Breast epithelium (tissue), 4 donors: ENCODE results near the gene EHMT1. TPM values are rescaled to one million over a fixed set of nuclear protein-coding genes. Genes with fewer than 3 reads are reported as not detected.
"Not testable (repeated sequence)": the region's sequence is repeated elsewhere in the genome, so short reads cannot be mapped to it uniquely, and the experiment has no call there.

ENCODE experiments used
- DNase-seq, 2 donors: peaks; one replicate each; pipeline ENCODE4 v3.0.0-alpha.2; 2019; ENCODE audit warnings: low spot score in 2 of 2
- H3K27ac ChIP-seq, 2 donors: fragments of 200-600 bp; sonication (generic) in 1 of 2; one replicate each; pipeline ENCODE4 v1.5.1; 2016 to 2019; ENCODE audit warnings: mild to moderate bottlenecking in 1 of 2
- H3K27me3 ChIP-seq, 2 donors: fragments of 200-600 bp; sonication (generic) in 1 of 2; one replicate each; pipeline versions ENCODE4 v1.5.1 to v1.6.0; 2017 to 2019; ENCODE audit warnings: control low read depth in 1 of 2, mild to moderate bottlenecking in 1 of 2
- H3K36me3 ChIP-seq: fragments of 200-600 bp; one replicate; pipeline ENCODE4 v1.5.1; 2019
- H3K4me1 ChIP-seq, 2 donors: fragments of 200-600 bp; sonication (generic); one replicate each; pipeline ENCODE4 v1.5.1; 2016 to 2019; ENCODE audit warnings: control low read depth in 1 of 2
- H3K4me3 ChIP-seq, 3 donors: fragments of 200-600 bp; sonication (generic); 1 replicate in 2 of 3; 2 replicates in 1 of 3; pipeline ENCODE4 v1.5.1; 2016 to 2019; ENCODE audit warnings: mild to moderate bottlenecking in 3 of 3, moderate library complexity in 2 of 3
- H3K9me3 ChIP-seq, 2 donors: fragments of 200-600 bp; sonication (generic) in 1 of 2; one replicate each; pipeline ENCODE4 v1.5.1; 2016 to 2019; ENCODE audit warnings: control low read depth in 1 of 2
- POLR2A ChIP-seq: fragments of 450-650 bp; IDR thresholded peaks from one replicate; pipeline ENCODE4 v1.6.1; 2016; ENCODE audit warnings: antibody characterized with exemption, mild to moderate bottlenecking, moderate library complexity
- POLR2AphosphoS5 ChIP-seq, 3 donors: sonication (generic); formaldehyde crosslinking; IDR thresholded peaks; one replicate each; pipeline ENCODE4 v1.6.1; 2017; ENCODE audit warnings: antibody characterized with exemption in 3 of 3
- intact Hi-C: fragments of 100-400 bp; cut with DNase I; formaldehyde crosslinking; loops from one replicate; pipeline ENCODE4 v1.15.1; 2023; ENCODE audit warnings: low total_unique reads
- total RNA-seq, 3 donors: library from RNA; depleted of rRNA; stranded (reverse); fragments of >200 nt; gene quantifications; one replicate each; pipeline ENCODE4 v1.1.0, GENCODE V29; 2016
- TF ChIP-seq, protein P1 (sequence below), 3 donors: fragments of 450-650 bp; IDR thresholded peaks; one replicate each; pipeline ENCODE4 v1.5.1; 2016 to 2017; ENCODE audit warnings: antibody characterized with exemption in 3 of 3, mild to moderate bottlenecking in 3 of 3, moderate library complexity in 3 of 3

Gene EHMT1
- total RNA-seq, 3 donors from 2014 or later: 63.7 to 113 (median 91.2) TPM

DNA sequence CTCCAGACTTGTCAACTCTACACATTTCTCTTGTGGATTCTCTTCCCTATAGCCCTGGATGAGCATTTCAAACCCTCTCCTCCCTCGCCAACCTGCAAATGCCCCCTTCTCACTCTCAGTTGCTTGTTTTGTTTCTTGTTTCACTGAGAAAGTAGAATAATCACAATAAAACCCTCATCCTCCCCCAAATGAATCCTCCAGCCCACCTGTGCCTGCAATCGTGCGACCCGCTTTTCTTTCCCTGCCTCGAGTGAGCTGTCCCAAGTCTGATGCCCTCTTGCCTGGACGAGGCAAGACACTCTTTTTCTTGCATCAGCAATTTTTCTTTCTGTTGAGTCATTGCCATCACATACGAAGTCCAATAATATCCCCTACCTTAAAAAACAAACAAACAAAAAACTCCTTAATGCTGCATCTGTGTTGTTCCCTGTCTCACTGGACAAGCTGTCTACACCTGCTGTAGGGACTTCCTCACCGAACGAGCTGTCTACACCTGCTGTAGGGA lies 255.1 kb downstream of the EHMT1 start:
- Histone ChIP-seq H3K4me3 (no peak overlapping the region), H3K27me3 (peaks cover 0 to 41% of the 10 kb centered on the region in 2 donors), H3K9me3 (peaks cover 0 to 8% of the 10 kb centered on the region in 2 donors), H3K27ac (no peak overlapping the region), H3K36me3 (no peaks in the 10 kb centered on the region), H3K4me1 (peaks cover 0 to 4% of the 10 kb centered on the region in 2 donors)
- intact Hi-C loops: no loop called here
- TF ChIP-seq POLR2AphosphoS5 (IDR thresholded peaks at IDR 0.05) (no peak), POLR2A (no peak)
- TF ChIP-seq, protein P1, sequence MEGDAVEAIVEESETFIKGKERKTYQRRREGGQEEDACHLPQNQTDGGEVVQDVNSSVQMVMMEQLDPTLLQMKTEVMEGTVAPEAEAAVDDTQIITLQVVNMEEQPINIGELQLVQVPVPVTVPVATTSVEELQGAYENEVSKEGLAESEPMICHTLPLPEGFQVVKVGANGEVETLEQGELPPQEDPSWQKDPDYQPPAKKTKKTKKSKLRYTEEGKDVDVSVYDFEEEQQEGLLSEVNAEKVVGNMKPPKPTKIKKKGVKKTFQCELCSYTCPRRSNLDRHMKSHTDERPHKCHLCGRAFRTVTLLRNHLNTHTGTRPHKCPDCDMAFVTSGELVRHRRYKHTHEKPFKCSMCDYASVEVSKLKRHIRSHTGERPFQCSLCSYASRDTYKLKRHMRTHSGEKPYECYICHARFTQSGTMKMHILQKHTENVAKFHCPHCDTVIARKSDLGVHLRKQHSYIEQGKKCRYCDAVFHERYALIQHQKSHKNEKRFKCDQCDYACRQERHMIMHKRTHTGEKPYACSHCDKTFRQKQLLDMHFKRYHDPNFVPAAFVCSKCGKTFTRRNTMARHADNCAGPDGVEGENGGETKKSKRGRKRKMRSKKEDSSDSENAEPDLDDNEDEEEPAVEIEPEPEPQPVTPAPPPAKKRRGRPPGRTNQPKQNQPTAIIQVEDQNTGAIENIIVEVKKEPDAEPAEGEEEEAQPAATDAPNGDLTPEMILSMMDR (IDR thresholded peaks at IDR 0.05): no peak
- no peak for DNase-seq

- no peaks in the 10 kb centered on the region for H3K36me3 ChIP-seq
- H3K4me3 ChIP-seq: no peak overlapping the region
- intact Hi-C loops: no loop called here
- no peak for DNase-seq
- TF ChIP-seq, protein P1 (IDR thresholded peaks at IDR 0.05): no peak
- TF ChIP-seq POLR2AphosphoS5 (IDR thresholded peaks at IDR 0.05): no peak
- TF ChIP-seq POLR2A: no peak
- H3K4me1 ChIP-seq: peaks cover 0 to 4% of the 10 kb centered on the region in 2 donors
- H3K9me3 ChIP-seq: no peaks in the 10 kb centered on the region
- peaks cover 0 to 54% of the 10 kb centered on the region in 2 donors for H3K27me3 ChIP-seq
- H3K27ac ChIP-seq: no peak overlapping the region
Measured at GRCh38 chr9:137875354-137875753, 256.5 kb downstream of the EHMT1 start.

DNA sequence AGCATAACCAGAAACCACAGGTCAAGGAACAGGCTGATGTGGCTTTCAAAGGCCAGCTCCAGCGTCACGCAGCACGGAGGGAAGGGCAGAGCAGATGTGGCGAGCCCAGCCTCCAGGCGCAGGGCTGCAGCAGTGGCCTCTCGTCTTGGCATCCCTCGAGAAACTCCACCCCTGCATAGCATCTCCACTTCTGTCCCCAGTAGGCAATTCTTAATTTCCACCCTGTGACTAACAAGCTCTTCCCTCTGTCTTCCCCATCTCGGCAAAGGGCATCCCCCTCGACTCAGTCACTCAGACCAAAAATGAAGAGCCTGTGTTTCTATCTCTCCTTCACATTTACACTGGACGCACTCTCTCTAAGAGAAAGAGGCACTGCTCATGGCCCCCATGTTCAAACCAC lies 257.0 kb downstream of the EHMT1 start:
- TF ChIP-seq POLR2A (no peak), POLR2AphosphoS5 (IDR thresholded peaks at IDR 0.05) (no peak)
- TF ChIP-seq, protein P1 (IDR thresholded peaks at IDR 0.05): no peak
- H3K4me3 ChIP-seq: no peak overlapping the region
- no peaks in the 10 kb centered on the region for H3K36me3 ChIP-seq
- H3K27me3 ChIP-seq: peaks cover 0 to 59% of the 10 kb centered on the region in 2 donors
- no peaks in the 10 kb centered on the region for H3K9me3 ChIP-seq
- no peak overlapping the region for H3K27ac ChIP-seq
- peaks cover 0 to 4% of the 10 kb centered on the region in 2 donors for H3K4me1 ChIP-seq
- DNase-seq: no peak
- intact Hi-C loops: no loop called here

DNA sequence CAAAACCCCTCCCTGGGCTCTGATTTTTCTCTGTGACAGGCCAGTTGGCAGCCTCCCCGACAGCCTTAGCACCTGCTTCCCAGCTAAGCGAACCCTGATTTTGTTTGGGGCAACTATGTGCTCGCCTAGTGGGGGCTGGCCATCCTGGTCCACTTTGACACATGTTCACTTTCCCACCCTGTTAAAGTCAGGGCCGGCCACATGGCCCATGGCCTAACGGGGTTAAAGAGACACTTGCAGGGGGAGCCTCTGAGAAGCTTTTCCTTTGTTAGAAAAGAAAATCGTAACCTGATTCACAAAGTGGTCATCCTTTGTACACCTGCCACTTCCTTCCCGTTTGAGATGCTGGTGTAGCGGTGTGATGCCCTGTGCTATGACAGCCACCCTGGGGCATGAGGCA lies 257.5 kb downstream of the EHMT1 start:
- Histone ChIP-seq H3K27ac (no peak overlapping the region), H3K27me3 (peaks cover 0 to 59% of the 10 kb centered on the region in 2 donors), H3K4me1 (peaks cover 0 to 4% of the 10 kb centered on the region in 2 donors), H3K9me3 (no peaks in the 10 kb centered on the region), H3K4me3 (no peak overlapping the region), H3K36me3 (no peaks in the 10 kb centered on the region)
- TF ChIP-seq POLR2A: no peak
- TF ChIP-seq, protein P1 (IDR thresholded peaks at IDR 0.05): no peak
- no peak for TF ChIP-seq POLR2AphosphoS5 (IDR thresholded peaks at IDR 0.05)
- DNase-seq: no peak
- intact Hi-C loops: no loop called here

GRCh38 chr9:137876781-137877386 lies 258.1 kb downstream of the EHMT1 start:
- Histone ChIP-seq H3K27ac (no peak overlapping the region), H3K36me3 (no peaks in the 10 kb centered on the region), H3K27me3 (peaks cover 0 to 59% of the 10 kb centered on the region in 2 donors), H3K4me3 (no peak overlapping the region), H3K4me1 (peaks cover 0 to 4% of the 10 kb centered on the region in 2 donors), H3K9me3 (no peaks in the 10 kb centered on the region)
- intact Hi-C loops: no loop called here
- TF ChIP-seq, protein P1 (IDR thresholded peaks at IDR 0.05): no peak
- TF ChIP-seq POLR2AphosphoS5 (IDR thresholded peaks at IDR 0.05) (no peak), POLR2A (no peak)
- DNase-seq: no peak

GRCh38 chr9:137877506-137878122 lies 258.8 kb downstream of the EHMT1 start, which contains the start of gene CACNA1B:
CACNA1B (plus strand) TSS chr9:137877782; CDS start chr9:137877934, 152 bp downstream.
- not testable (repeated sequence) for H3K9me3 ChIP-seq

More at GRCh38 chr9:137877506-137878122, 258.8 kb downstream of the EHMT1 start, which contains the start of gene CACNA1B:
- Histone ChIP-seq H3K27me3 (peaks cover 0 to 62% of the 10 kb centered on the region in 2 donors), H3K4me3 (peak within 1 kb of the TSS in 2 of 3 donors; percentile 35 to 58)
- H3K4me1 ChIP-seq, H3K27ac ChIP-seq, DNase-seq, H3K36me3 ChIP-seq, intact Hi-C loops: not testable (repeated sequence)
